ENCODE measurements around the gene SHC4. TPM values are rescaled to one million over a fixed set of nuclear protein-coding genes. Genes with fewer than 3 reads are reported as not detected.

SHC4 gene
- total RNA-seq, 1 experiment from 2014 or later: 0.44 TPM

- CTCF ChIA-PET: no interaction called here
- intact Hi-C loops (cut with micrococcal nuclease; ENCODE audit: unreplicated experiment): no loop called here
- no peaks in the 10 kb centered on the region for H3K4me1 ChIP-seq (replicated peaks; ENCODE audit: insufficient read depth)
Measured at GRCh38 chr15:48993380-48993779, 29.7 kb upstream of the SHC4 start.

GRCh38 chr15:48992545-48992944, 28.8 kb upstream of the SHC4 start:
- Histone ChIP-seq H3K9me3 (ENCODE audit: insufficient read depth, low read depth) (no peaks in the 10 kb centered on the region), H3K36me3 (ENCODE audit: low read depth) (no peaks in the 10 kb centered on the region), H2AFZ (no peak overlapping the region), H3K27me3 (ENCODE audit: insufficient read depth, low read depth) (no peaks in the 10 kb centered on the region), H3K4me3 (no peak overlapping the region), H3K27ac (no peak overlapping the region), H3K9me2 (ENCODE audit: insufficient read depth) (no peaks in the 10 kb centered on the region), H4K20me1 (ENCODE audit: insufficient read depth) (no peaks in the 10 kb centered on the region), H3F3A (ENCODE audit: insufficient read depth, low read depth) (no peaks in the 10 kb centered on the region), H3K79me2 (ENCODE audit: low read depth) (no peaks in the 10 kb centered on the region), H3K4me1 (replicated peaks; ENCODE audit: insufficient read depth) (0 out of 2 replicates have a peak, but pooled peaks cover under 1% of the 10 kb centered on the region), H3K4me2 (no peak overlapping the region)
- intact Hi-C loops (cut with micrococcal nuclease; ENCODE audit: unreplicated experiment): no loop called here
- no TSS peak for BruUV-seq (replicated peaks)
- DNase-seq: no peak
- TF ChIP-seq CTCF (conservative IDR thresholded peaks at IDR 0.05) (no peak), EZH2 (IDR thresholded peaks at IDR 0.05; ENCODE audit: low read depth) (no peak)
- POLR2A ChIA-PET (ENCODE audit: unreplicated experiment): no interaction called here
- CTCF ChIA-PET: no interaction called here

More at GRCh38 chr15:48993380-48993779, 29.7 kb upstream of the SHC4 start:
- Histone ChIP-seq H3K9me3 (ENCODE audit: insufficient read depth, low read depth) (no peaks in the 10 kb centered on the region), H3K4me3 (no peak overlapping the region), H2AFZ (no peak overlapping the region), H3K9me2 (ENCODE audit: insufficient read depth) (no peaks in the 10 kb centered on the region), H3K79me2 (ENCODE audit: low read depth) (no peaks in the 10 kb centered on the region), H3K4me2 (no peak overlapping the region), H3K27ac (no peak overlapping the region), H4K20me1 (ENCODE audit: insufficient read depth) (no peaks in the 10 kb centered on the region), H3K36me3 (ENCODE audit: low read depth) (no peaks in the 10 kb centered on the region), H3K27me3 (ENCODE audit: insufficient read depth, low read depth) (no peaks in the 10 kb centered on the region), H3F3A (ENCODE audit: insufficient read depth, low read depth) (no peaks in the 10 kb centered on the region)
- TF ChIP-seq CTCF (conservative IDR thresholded peaks at IDR 0.05) (no peak), EZH2 (IDR thresholded peaks at IDR 0.05; ENCODE audit: low read depth) (no peak)
- POLR2A ChIA-PET (ENCODE audit: unreplicated experiment): no interaction called here
- BruUV-seq (replicated peaks): no TSS peak
- DNase-seq: no peak

- no peaks in the 10 kb centered on the region for H3K79me2 ChIP-seq (ENCODE audit: low read depth)
- no peak overlapping the region for H3K4me2 ChIP-seq
- intact Hi-C loops (cut with micrococcal nuclease; ENCODE audit: unreplicated experiment): no loop called here
- no TSS peak for BruUV-seq (replicated peaks)
- no peaks in the 10 kb centered on the region for H3K36me3 ChIP-seq (ENCODE audit: low read depth)
- H3K4me1 ChIP-seq (replicated peaks; ENCODE audit: insufficient read depth): 0 out of 2 replicates have a peak, but pooled peaks cover 4% of the 10 kb centered on the region
- no peak overlapping the region for H3K27ac ChIP-seq
- no peaks in the 10 kb centered on the region for H3K27me3 ChIP-seq (ENCODE audit: insufficient read depth, low read depth)
- H3K9me2 ChIP-seq (ENCODE audit: insufficient read depth): no peaks in the 10 kb centered on the region
- no peak for DNase-seq
- no peaks in the 10 kb centered on the region for H4K20me1 ChIP-seq (ENCODE audit: insufficient read depth)
- H3K4me3 ChIP-seq: no peak overlapping the region
- no peak for TF ChIP-seq CTCF (conservative IDR thresholded peaks at IDR 0.05)
- no peak for TF ChIP-seq EZH2 (IDR thresholded peaks at IDR 0.05; ENCODE audit: low read depth)
- CTCF ChIA-PET: no interaction called here
- POLR2A ChIA-PET (ENCODE audit: unreplicated experiment): no interaction called here
- no peaks in the 10 kb centered on the region for H3K9me3 ChIP-seq (ENCODE audit: insufficient read depth, low read depth)
- no peaks in the 10 kb centered on the region for H3F3A ChIP-seq (ENCODE audit: insufficient read depth, low read depth)
- H2AFZ ChIP-seq: no peak overlapping the region
Measured at GRCh38 chr15:48992096-48992495, 28.4 kb upstream of the SHC4 start.

Data from PC-9 (cell line).